Body of pancreas (tissue), 4 donors: ENCODE data around the gene EFS.

Experiments used
- CTCF ChIP-seq, 7 experiments: fragments of 450-650 bp in 4 of 7; fragments of 200-600 bp in 3 of 7; sonication (generic) in 3 of 7; IDR thresholded peaks; one replicate each; pipeline ENCODE4 v1.5.1; 2016 to 2019; ENCODE audit warnings: antibody characterized with exemption in 7 of 7
- POLR2A ChIP-seq, 3 donors: fragments of 450-650 bp; IDR thresholded peaks; one replicate each; pipeline ENCODE4 v1.6.1; 2016; ENCODE audit warnings: antibody characterized with exemption in 3 of 3, mild to moderate bottlenecking in 2 of 3

DNA sequence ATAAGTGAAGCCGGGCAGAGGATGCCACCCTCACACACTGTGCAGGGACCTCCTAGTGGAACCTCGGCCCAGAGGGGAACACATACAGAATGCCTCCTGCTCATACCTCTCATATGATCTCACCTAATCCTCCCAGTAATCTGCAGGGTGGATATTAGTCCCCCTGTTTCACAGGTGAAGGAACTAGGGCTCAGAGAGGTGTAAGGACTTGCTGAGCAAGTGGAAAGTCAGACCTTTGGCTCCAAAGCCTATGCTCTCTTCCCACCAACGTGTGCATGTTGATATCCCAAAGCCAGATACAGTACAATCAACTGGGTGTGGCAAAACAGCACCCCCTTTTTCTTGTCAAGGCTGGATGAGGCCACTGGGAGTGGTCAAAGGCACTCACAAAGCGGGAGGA is 38.9 kb upstream of the EFS start:
- TF ChIP-seq CTCF (IDR thresholded peaks at IDR 0.05) (no peak), POLR2A (IDR thresholded peaks at IDR 0.05) (no peak)
